ENCODE measurements around the gene SMTNL2. TPM values are rescaled to one million over a fixed set of nuclear protein-coding genes. Genes with fewer than 3 reads are reported as not detected.

The SMTNL2 gene
- total RNA-seq, 1 experiment from 2014 or later: not detected

DNA sequence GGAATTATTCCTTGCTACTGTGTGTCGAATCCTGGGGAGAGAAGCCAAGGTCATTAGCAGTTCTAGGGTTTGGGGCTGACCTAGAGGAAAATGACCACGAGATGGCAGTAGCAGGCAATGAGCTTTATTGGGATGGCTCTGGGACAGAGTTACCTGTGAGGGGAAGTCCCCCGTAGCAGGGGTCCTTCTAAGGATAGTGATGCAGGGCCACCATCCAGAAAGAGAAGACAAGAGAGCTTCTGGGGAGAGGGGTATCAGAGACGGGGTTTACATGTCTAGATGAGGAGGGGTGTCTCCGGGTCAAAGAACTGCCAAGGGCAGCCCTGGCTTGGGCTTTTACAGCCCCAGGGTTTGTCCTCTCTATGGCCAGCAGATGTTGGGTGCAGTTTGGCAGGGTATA lies 17.5 kb upstream of the SMTNL2 start:
- no peaks in the 10 kb centered on the region for H3K9me3 ChIP-seq (ENCODE audit: low read length)
- H3K27ac ChIP-seq (ENCODE audit: low read length): no peak overlapping the region
- no peaks in the 10 kb centered on the region for H3F3A ChIP-seq (ENCODE audit: low read length, unreplicated experiment)
- no peaks in the 10 kb centered on the region for H3K36me3 ChIP-seq (ENCODE audit: low read depth, low read length)
- no peak for TF ChIP-seq EZH2 (IDR thresholded peaks at IDR 0.05; ENCODE audit: low read length, unreplicated experiment)
- TF ChIP-seq, protein P1, sequence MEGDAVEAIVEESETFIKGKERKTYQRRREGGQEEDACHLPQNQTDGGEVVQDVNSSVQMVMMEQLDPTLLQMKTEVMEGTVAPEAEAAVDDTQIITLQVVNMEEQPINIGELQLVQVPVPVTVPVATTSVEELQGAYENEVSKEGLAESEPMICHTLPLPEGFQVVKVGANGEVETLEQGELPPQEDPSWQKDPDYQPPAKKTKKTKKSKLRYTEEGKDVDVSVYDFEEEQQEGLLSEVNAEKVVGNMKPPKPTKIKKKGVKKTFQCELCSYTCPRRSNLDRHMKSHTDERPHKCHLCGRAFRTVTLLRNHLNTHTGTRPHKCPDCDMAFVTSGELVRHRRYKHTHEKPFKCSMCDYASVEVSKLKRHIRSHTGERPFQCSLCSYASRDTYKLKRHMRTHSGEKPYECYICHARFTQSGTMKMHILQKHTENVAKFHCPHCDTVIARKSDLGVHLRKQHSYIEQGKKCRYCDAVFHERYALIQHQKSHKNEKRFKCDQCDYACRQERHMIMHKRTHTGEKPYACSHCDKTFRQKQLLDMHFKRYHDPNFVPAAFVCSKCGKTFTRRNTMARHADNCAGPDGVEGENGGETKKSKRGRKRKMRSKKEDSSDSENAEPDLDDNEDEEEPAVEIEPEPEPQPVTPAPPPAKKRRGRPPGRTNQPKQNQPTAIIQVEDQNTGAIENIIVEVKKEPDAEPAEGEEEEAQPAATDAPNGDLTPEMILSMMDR (conservative IDR thresholded peaks at IDR 0.05; ENCODE audit: low read depth, low read length): peak; percentile 73
- H3K4me3 ChIP-seq (ENCODE audit: low read length): no peak overlapping the region
- POLR2A ChIA-PET (ENCODE audit: unreplicated experiment): no interaction called here
- ATAC-seq (peak; percentile 80), DNase-seq (peak; percentile 71)
- no peak overlapping the region for H3K9ac ChIP-seq (ENCODE audit: low read length)
- intact Hi-C loops (cut with micrococcal nuclease): loop anchor here (1.0 kb wide), 1 partner anchor 60 kb away; no protein-coding TSS in a partner anchor
- H3K4me2 ChIP-seq (ENCODE audit: low read length): no peak overlapping the region
- H3K9me2 ChIP-seq (replicated peaks; ENCODE audit: low read length): no peaks in the 10 kb centered on the region
- peaks cover 4% of the 10 kb centered on the region; the same call in 1 of the 2 replicates for H3K27me3 ChIP-seq (ENCODE audit: low read length)
- H4K20me1 ChIP-seq (ENCODE audit: low read length): no peaks in the 10 kb centered on the region
- H2AFZ ChIP-seq (ENCODE audit: low read length): no peak overlapping the region
- no peaks in the 10 kb centered on the region for H3K4me1 ChIP-seq (ENCODE audit: insufficient read depth, low read length)
- BruUV-seq (replicated peaks): no TSS peak
- CTCF ChIA-PET: interaction anchor here (0.5 to 1.6 kb wide), 4 partner anchors 10 to 183 kb away, joined by 3 to 6 read pairs (median 5); no protein-coding TSS in a partner anchor
- H3K79me2 ChIP-seq (ENCODE audit: low read length): no peaks in the 10 kb centered on the region

DNA sequence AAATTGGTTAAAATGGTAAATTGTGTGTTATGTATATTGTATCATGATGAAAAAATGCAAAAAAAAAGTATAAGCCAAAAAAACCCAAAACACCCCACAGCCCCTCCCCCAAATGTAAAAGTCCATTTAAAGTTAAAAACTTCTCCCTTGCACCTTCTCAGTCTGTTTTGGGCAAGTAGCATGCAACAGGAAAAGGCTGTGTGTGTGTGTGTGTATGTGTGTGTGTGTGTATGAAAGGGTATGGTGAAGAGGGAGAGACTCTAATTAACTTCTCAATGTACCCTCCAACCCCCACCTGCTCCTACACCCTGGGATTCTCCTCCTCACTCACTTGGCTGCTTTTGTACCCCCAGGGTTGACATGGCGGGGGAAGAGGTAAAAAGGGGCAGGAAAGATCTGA lies 14.7 kb upstream of the SMTNL2 start:
- H3K36me3 ChIP-seq (ENCODE audit: low read depth, low read length): no peaks in the 10 kb centered on the region
- no peak for TF ChIP-seq EZH2 (IDR thresholded peaks at IDR 0.05; ENCODE audit: low read length, unreplicated experiment)
- no peaks in the 10 kb centered on the region for H3K9me3 ChIP-seq (ENCODE audit: low read length)
- POLR2A ChIA-PET (ENCODE audit: unreplicated experiment): no interaction called here
- H4K20me1 ChIP-seq (ENCODE audit: low read length): no peaks in the 10 kb centered on the region
- H3K27ac ChIP-seq (ENCODE audit: low read length): no peak overlapping the region
- CTCF ChIA-PET: no interaction called here
- H3K27me3 ChIP-seq (ENCODE audit: low read length): peaks cover 4% of the 10 kb centered on the region; the same call in 1 of the 2 replicates
- H3K4me2 ChIP-seq (ENCODE audit: low read length): no peak overlapping the region
- no peaks in the 10 kb centered on the region for H3F3A ChIP-seq (ENCODE audit: low read length, unreplicated experiment)
- DNase-seq (no peak), ATAC-seq (no peak)
- BruUV-seq (replicated peaks): no TSS peak
- H3K9me2 ChIP-seq (replicated peaks; ENCODE audit: low read length): no peaks in the 10 kb centered on the region
- no peaks in the 10 kb centered on the region for H3K79me2 ChIP-seq (ENCODE audit: low read length)
- intact Hi-C loops (cut with micrococcal nuclease): no loop called here
- no peak overlapping the region for H2AFZ ChIP-seq (ENCODE audit: low read length)
- H3K4me1 ChIP-seq (ENCODE audit: insufficient read depth, low read length): no peaks in the 10 kb centered on the region
- no peak overlapping the region for H3K9ac ChIP-seq (ENCODE audit: low read length)
- no peak overlapping the region for H3K4me3 ChIP-seq (ENCODE audit: low read length)

DNA sequence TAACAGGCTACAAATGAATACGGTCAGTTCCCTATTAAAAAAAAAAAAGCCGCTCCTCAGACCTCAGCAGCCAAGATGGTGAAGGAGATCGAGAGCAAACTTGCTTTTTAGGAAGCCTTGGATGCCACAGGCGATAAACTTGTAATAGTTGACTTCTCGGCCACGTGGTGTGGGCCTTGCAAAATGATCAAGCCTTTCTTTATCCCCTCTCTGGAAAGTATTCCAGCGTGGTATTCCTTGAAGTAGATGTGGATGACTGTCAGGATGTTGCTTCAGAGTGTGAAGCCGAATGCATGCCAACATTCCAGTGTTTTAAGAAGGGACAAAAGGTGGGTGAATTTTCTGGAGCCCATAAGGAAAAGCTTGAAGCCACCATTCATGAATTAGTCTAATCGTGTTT lies 12.2 kb upstream of the SMTNL2 start:
- peaks cover 4% of the 10 kb centered on the region; the same call in 1 of the 2 replicates for H3K27me3 ChIP-seq (ENCODE audit: low read length)
- H2AFZ ChIP-seq (ENCODE audit: low read length): no peak overlapping the region
- no peak for ATAC-seq
- no peaks in the 10 kb centered on the region for H3K79me2 ChIP-seq (ENCODE audit: low read length)
- H3K4me1 ChIP-seq (ENCODE audit: insufficient read depth, low read length): no peaks in the 10 kb centered on the region
- CTCF ChIA-PET: no interaction called here
- TF ChIP-seq EZH2phosphoT487 (IDR thresholded peaks at IDR 0.05; ENCODE audit: borderline replicate concordance, low read length) (no peak), EZH2 (IDR thresholded peaks at IDR 0.05; ENCODE audit: low read length, unreplicated experiment) (no peak)
- TF ChIP-seq, protein P1 (conservative IDR thresholded peaks at IDR 0.05; ENCODE audit: low read depth, low read length): no peak
- no peak overlapping the region for H3K9ac ChIP-seq (ENCODE audit: low read length)
- no peaks in the 10 kb centered on the region for H3F3A ChIP-seq (ENCODE audit: low read length, unreplicated experiment)
- H3K9me2 ChIP-seq (replicated peaks; ENCODE audit: low read length): no peaks in the 10 kb centered on the region
- no peaks in the 10 kb centered on the region for H4K20me1 ChIP-seq (ENCODE audit: low read length)
- no peak overlapping the region for H3K4me2 ChIP-seq (ENCODE audit: low read length)
- intact Hi-C loops (cut with micrococcal nuclease): no loop called here
- DNase-seq: no peak
- no peaks in the 10 kb centered on the region for H3K9me3 ChIP-seq (ENCODE audit: low read length)
- POLR2A ChIA-PET (ENCODE audit: unreplicated experiment): no interaction called here
- BruUV-seq (replicated peaks): no TSS peak
- no peaks in the 10 kb centered on the region for H3K36me3 ChIP-seq (ENCODE audit: low read depth, low read length)
- H3K27ac ChIP-seq (ENCODE audit: low read length): no peak overlapping the region
- no peak overlapping the region for H3K4me3 ChIP-seq (ENCODE audit: low read length)

Data from PC-3 (cell line).